ENCODE results near the gene COL13A1. TPM values are rescaled to one million over a fixed set of nuclear protein-coding genes. Genes with fewer than 3 reads are reported as not detected.

Gene COL13A1
- total and polyA plus RNA-seq, 2 of the 8 experiments (the other 6 are each of a cell fraction or from before 2014, with no cell fraction given): 2.6 to 5.2 TPM

DNA sequence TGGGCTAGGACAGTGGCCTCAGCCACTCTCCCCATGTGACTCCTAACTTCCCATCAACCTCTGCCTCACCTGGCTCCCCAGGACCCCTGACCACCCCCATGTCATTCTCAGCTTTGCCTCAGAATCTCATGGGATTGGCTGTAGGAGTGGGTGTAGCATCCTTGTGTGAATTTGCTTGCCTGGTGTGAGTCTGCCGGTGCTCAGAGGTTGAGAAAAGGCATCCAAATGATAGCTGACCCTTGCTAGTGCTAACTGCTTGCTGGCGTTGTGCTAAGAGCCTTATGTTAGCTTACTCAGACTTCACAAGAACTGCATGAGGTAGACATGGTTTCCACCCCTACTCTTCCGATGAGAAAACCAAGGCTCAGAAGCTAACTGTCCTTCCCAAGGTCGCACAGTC is 74.2 kb downstream of the COL13A1 start:
- Histone ChIP-seq H3K27ac (ENCODE audit: low read depth, low read length) (no peak overlapping the region), H4K5ac (ENCODE audit: insufficient read length, low read depth, low read length) (no peak overlapping the region), H2AFZ (ENCODE audit: low read length) (no peak overlapping the region), H3K4me3 (ENCODE audit: extremely low read depth in 1 of 4, insufficient read depth in 2 of 4, low read depth in 3 of 4, low read length in 4 of 4) (no peak overlapping the region), H4K20me1 (replicated peaks in 1 of 2; ENCODE audit: control insufficient read depth in 1 of 2, insufficient read depth in 2 of 2, low read length in 2 of 2) (no peaks in the 10 kb centered on the region), H4K8ac (ENCODE audit: extremely low read depth, insufficient read depth, low read length) (no peak overlapping the region), H3K4me1 (replicated peaks in 1 of 4; ENCODE audit: control insufficient read depth in 3 of 4, insufficient read depth in 4 of 4, low read length in 3 of 4) (peaks cover 13 to 48% (median 33%) of the 10 kb centered on the region in 4 experiments), H4K91ac (replicated peaks; ENCODE audit: insufficient read length, low read length) (peak overlapping the region; percentile 0), H3K9ac (replicated peaks in 1 of 4; ENCODE audit: extremely low read depth in 1 of 4, low read depth in 3 of 4, low read length in 3 of 4) (no peak overlapping the region), H3K4me2 (ENCODE audit: insufficient read depth in 1 of 2, low read depth in 2 of 2, low read length in 2 of 2) (no peak overlapping the region), H3K27me3 (replicated peaks in 1 of 4; ENCODE audit: control insufficient read depth in 3 of 4, extremely low read depth in 1 of 4, insufficient read depth in 3 of 4, low read length in 3 of 4) (no peaks in the 10 kb centered on the region; a peak in 3 of 7 replicates), H3K23me2 (ENCODE audit: low read depth, low read length) (peaks cover 2% of the 10 kb centered on the region; the same call in 1 of the 2 replicates), H3K18ac (ENCODE audit: extremely low read depth, low read length) (no peak overlapping the region; the same call in 1 of the 2 replicates), H3K79me1 (ENCODE audit: low read depth, low read length) (no peaks in the 10 kb centered on the region), H3K14ac (ENCODE audit: insufficient read length) (no peak overlapping the region), H2AK5ac (ENCODE audit: low read depth, low read length) (peak overlapping the region; percentile 2; the same call in 1 of the 2 replicates), H2BK15ac (ENCODE audit: low read length) (peak overlapping the region; percentile 55; the same call in 1 of the 2 replicates), H3K36me3 (ENCODE audit: control insufficient read depth in 2 of 4, insufficient read depth in 4 of 4, low read length in 3 of 4) (no peaks in the 10 kb centered on the region), H3K79me2 (ENCODE audit: control insufficient read depth in 1 of 2, insufficient read depth in 2 of 2, low read length in 2 of 2) (no peaks in the 10 kb centered on the region), H2BK5ac (ENCODE audit: low read depth, low read length) (peak overlapping the region; percentile 0; the same call in 1 of the 2 replicates), H2BK120ac (replicated peaks; ENCODE audit: low read depth, low read length) (no peak overlapping the region), H3K4ac (replicated peaks; ENCODE audit: insufficient read length, low read depth, low read length) (no peak overlapping the region), H3K56ac (replicated peaks; ENCODE audit: insufficient read length, low read depth, low read length) (no peak overlapping the region), H3K9me3 (ENCODE audit: insufficient read depth in 2 of 2, low read depth in 1 of 2, low read length in 1 of 2) (no peaks in the 10 kb centered on the region), H3K23ac (ENCODE audit: insufficient read length) (no peak overlapping the region), H2BK12ac (ENCODE audit: low read depth, low read length) (0 out of 2 replicates have a peak overlapping the region, but pooled peaks have one; percentile 6), H2BK20ac (ENCODE audit: low read length) (peak overlapping the region; percentile 37)
- CTCF ChIA-PET (ENCODE audit: partially characterized antibody): interaction anchor here (0.8 to 4.8 kb wide), 14 partner anchors 8 to 224 kb away, joined by 3 to 17 read pairs (median 4); no protein-coding TSS in a partner anchor
- FAIRE-seq (no peak), DNase-seq (ENCODE audit: low read depth in 1 of 2, low spot score in 2 of 2) (no peak)
- POLR2A ChIA-PET (ENCODE audit: partially characterized antibody): no interaction called here
- TF ChIP-seq TCF12 (IDR thresholded peaks at IDR 0.05; ENCODE audit: low read depth, low read length) (no peak), CHD1 (IDR thresholded peaks at IDR 0.05; ENCODE audit: low read depth, low read length) (no peak), EZH2 (IDR thresholded peaks at IDR 0.05; ENCODE audit: low read depth, low read length, severe bottlenecking) (no peak)
- TF ChIP-seq, protein P1, sequence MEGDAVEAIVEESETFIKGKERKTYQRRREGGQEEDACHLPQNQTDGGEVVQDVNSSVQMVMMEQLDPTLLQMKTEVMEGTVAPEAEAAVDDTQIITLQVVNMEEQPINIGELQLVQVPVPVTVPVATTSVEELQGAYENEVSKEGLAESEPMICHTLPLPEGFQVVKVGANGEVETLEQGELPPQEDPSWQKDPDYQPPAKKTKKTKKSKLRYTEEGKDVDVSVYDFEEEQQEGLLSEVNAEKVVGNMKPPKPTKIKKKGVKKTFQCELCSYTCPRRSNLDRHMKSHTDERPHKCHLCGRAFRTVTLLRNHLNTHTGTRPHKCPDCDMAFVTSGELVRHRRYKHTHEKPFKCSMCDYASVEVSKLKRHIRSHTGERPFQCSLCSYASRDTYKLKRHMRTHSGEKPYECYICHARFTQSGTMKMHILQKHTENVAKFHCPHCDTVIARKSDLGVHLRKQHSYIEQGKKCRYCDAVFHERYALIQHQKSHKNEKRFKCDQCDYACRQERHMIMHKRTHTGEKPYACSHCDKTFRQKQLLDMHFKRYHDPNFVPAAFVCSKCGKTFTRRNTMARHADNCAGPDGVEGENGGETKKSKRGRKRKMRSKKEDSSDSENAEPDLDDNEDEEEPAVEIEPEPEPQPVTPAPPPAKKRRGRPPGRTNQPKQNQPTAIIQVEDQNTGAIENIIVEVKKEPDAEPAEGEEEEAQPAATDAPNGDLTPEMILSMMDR (IDR thresholded peaks at IDR 0.05; ENCODE audit: control extremely low read depth in 1 of 3, insufficient read depth in 1 of 3, low read depth in 1 of 3, low read length in 3 of 3): no peak
- TF ChIP-seq, protein P2, sequence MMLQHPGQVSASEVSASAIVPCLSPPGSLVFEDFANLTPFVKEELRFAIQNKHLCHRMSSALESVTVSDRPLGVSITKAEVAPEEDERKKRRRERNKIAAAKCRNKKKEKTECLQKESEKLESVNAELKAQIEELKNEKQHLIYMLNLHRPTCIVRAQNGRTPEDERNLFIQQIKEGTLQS (IDR thresholded peaks at IDR 0.05; ENCODE audit: insufficient read depth, low read depth, low read length): no peak
- WGBS, 2 experiments (ENCODE audit: extremely low coverage in 1 of 2, insufficient coverage in 1 of 2, insufficient read length in 1 of 2, insufficient replicate concordance in 2 of 2, low coverage in 1 of 2, low lambda C conversion rate in 2 of 2, missing lambda C conversion rate in 1 of 2): 87% methylated on average over 4 of the region's 4 CpGs; no CpG with 5 or more reads in 1 of the 2 experiments

Measured in H1 (cell line).